H1 (cell line): ENCODE measurements around the gene RWDD4. TPM values are rescaled to one million over a fixed set of nuclear protein-coding genes. Genes with fewer than 3 reads are reported as not detected.

Experiments
- polyA plus RNA-seq, 7 experiments: library from polyadenylated mRNA; depleted of rRNA in 3 of 7; stranded (reverse) in 5 of 7; unstranded in 2 of 7; fragments of >200 nt in 5 of 7; fragments of 200-250 nt in 2 of 7; gene quantifications; 1 replicate in 5 of 7; 2 replicates in 1 of 7; 4 replicates in 1 of 7; pipeline versions ENCODE4 v1.2.1 to v1.2.3, GENCODE V29; 2011 to 2013; ENCODE audit warnings: missing spikeins in 2 of 7, mixed read lengths in 2 of 7
- small RNA-seq: library from polyadenylated mRNA; stranded (forward); fragments of <200 nt; extraction: miRNeasy Mini kit (QIAGEN cat#:217004); gene quantifications from one replicate; pipeline ENCODE3, GENCODE V24; 2013; ENCODE audit not compliant: insufficient read depth
- total RNA-seq: library from RNA; stranded (reverse); fragmentation: NEBNext Ultra II Directional; extraction: Animal tissue kit (Norgen Biotek cat#: 25700); gene quantifications from 2 replicates; pipeline ENCODE4 v1.2.1, GENCODE V29; 2021

RWDD4 gene
- total and polyA plus RNA-seq, 2 of the 8 experiments (the other 6 are each of a cell fraction or from before 2014, with no cell fraction given): 5.4 to 18.9 TPM

Small RNA genes within 50 kb of the gene (small RNA-seq; reads per million reads assigned to genes)
- not detected for gene RNU6-1053P
- gene RNU6-335P: not detected
- gene RNU6-479P: not detected

Other genes with a start within 250 kb of the RWDD4 start
- gene CDKN2AIP, start 214.5 kb downstream of the RWDD4 start, total RNA-seq: 14.0 and 14.8 TPM in 2 replicates
- 5.5 and 6.0 TPM in 2 replicates for gene CDKN2AIP, start 214.5 kb downstream of the RWDD4 start, polyA plus RNA-seq (2011; rRNA removed)
- gene ING2, start 154.1 kb downstream of the RWDD4 start, total RNA-seq: 14.8 and 16.1 TPM in 2 replicates
- 5.1 and 5.7 TPM in 2 replicates for gene ING2, start 154.1 kb downstream of the RWDD4 start, polyA plus RNA-seq (2011; rRNA removed)
- 23.1 and 25.9 TPM in 2 replicates for gene TRAPPC11, start 108 bp upstream of the RWDD4 start, total RNA-seq
- gene TRAPPC11, start 108 bp upstream of the RWDD4 start, polyA plus RNA-seq (2011; rRNA removed): 15.3 and 19.2 TPM in 2 replicates
- gene STOX2, start 246.1 kb upstream of the RWDD4 start, total RNA-seq: 20.0 and 20.9 TPM in 2 replicates
- gene STOX2, start 246.1 kb upstream of the RWDD4 start, polyA plus RNA-seq (2011; rRNA removed): 5.5 and 10.5 TPM in 2 replicates